Peyer's patch (tissue), 4 donors: ENCODE data around the gene MEF2D. TPM values are rescaled to one million over a fixed set of nuclear protein-coding genes. Genes with fewer than 3 reads are reported as not detected.

Source experiments
- DNase-seq, 3 donors: peaks; one replicate each; pipeline ENCODE4 v3.0.0-alpha.2; 2017 to 2019
- H3K27ac ChIP-seq, 4 donors: fragments of 200-600 bp; sonication (generic); one replicate each; pipeline ENCODE4 v1.5.1; 2016 to 2019
- H3K27me3 ChIP-seq, 2 donors: fragments of 200-600 bp; sonication (generic); one replicate each; pipeline ENCODE4 v1.5.1; 2019
- H3K36me3 ChIP-seq, 3 donors: fragments of 200-600 bp; sonication (generic); one replicate each; pipeline ENCODE4 v1.5.1; 2016 to 2019
- H3K4me1 ChIP-seq, 4 donors: fragments of 200-600 bp; sonication (generic); one replicate each; pipeline ENCODE4 v1.5.1; 2016 to 2019
- H3K4me3 ChIP-seq, 4 donors: fragments of 200-600 bp; sonication (generic); 1 replicate in 3 of 4; 2 replicates in 1 of 4; pipeline ENCODE4 v1.5.1; 2016 to 2019; ENCODE audit warnings: mild to moderate bottlenecking in 1 of 4
- H3K9me3 ChIP-seq, 4 donors: fragments of 200-600 bp; sonication (generic); one replicate each; pipeline ENCODE4 v1.5.1; 2016 to 2019; ENCODE audit warnings: mild to moderate bottlenecking in 1 of 4
- CTCF ChIP-seq, 6 experiments: fragments of 450-650 bp in 4 of 6; fragments of 200-600 bp in 2 of 6; sonication (generic) in 1 of 6; IDR thresholded peaks; one replicate each; pipeline ENCODE4 v1.5.1; 2017 to 2019; ENCODE audit warnings: antibody characterized with exemption in 6 of 6, mild to moderate bottlenecking in 3 of 6, moderate library complexity in 1 of 6
- POLR2A ChIP-seq, 2 donors: fragments of 450-650 bp; IDR thresholded peaks; one replicate each; pipeline ENCODE4 v1.5.1; 2017; ENCODE audit warnings: antibody characterized with exemption in 2 of 2, mild to moderate bottlenecking in 2 of 2, moderate library complexity in 2 of 2
- total RNA-seq, 4 donors: library from RNA; depleted of rRNA; stranded (reverse); fragments of >200 nt; gene quantifications; one replicate each; pipeline ENCODE4 v1.1.0, GENCODE V29; 2016

The MEF2D gene
- total RNA-seq, 4 donors from 2014 or later = 46.8 to 97.4 (median 64.1) TPM

GRCh38 chr1:156464825-156465452 is 35.6 kb downstream of the MEF2D start:
- H3K27me3 ChIP-seq = no peaks in the 10 kb centered on the region
- H3K9me3 ChIP-seq = no peaks in the 10 kb centered on the region
- peaks cover 0 to 55% (median 0%) of the 10 kb centered on the region in 3 donors for H3K36me3 ChIP-seq
- no peak overlapping the region for H3K4me3 ChIP-seq
- H3K4me1 ChIP-seq = peaks cover 0 to 39% (median 0%) of the 10 kb centered on the region in 4 donors
- H3K27ac ChIP-seq = peak overlapping the region in 2 of 4 donors; percentile 52 to 59
- no peak for TF ChIP-seq POLR2A (IDR thresholded peaks at IDR 0.05)
- no peak for TF ChIP-seq CTCF (IDR thresholded peaks at IDR 0.05)
- DNase-seq = no peak

- Histone ChIP-seq H3K27me3 (no peaks in the 10 kb centered on the region), H3K4me3 (no peak overlapping the region), H3K4me1 (peaks cover 0 to 37% (median 0%) of the 10 kb centered on the region in 4 donors), H3K36me3 (peaks cover 0 to 49% (median 0%) of the 10 kb centered on the region in 3 donors), H3K9me3 (no peaks in the 10 kb centered on the region), H3K27ac (peak overlapping the region in 2 of 4 donors; percentile 52 to 59)
- no peak for TF ChIP-seq CTCF (IDR thresholded peaks at IDR 0.05)
- no peak for TF ChIP-seq POLR2A (IDR thresholded peaks at IDR 0.05)
- no peak for DNase-seq
Observed at GRCh38 chr1:156464335-156464734, 36.2 kb downstream of the MEF2D start.

GRCh38 chr1:156463874-156464273 is 36.7 kb downstream of the MEF2D start:
- H3K27ac ChIP-seq = peak overlapping the region in 2 of 4 donors; percentile 39 to 52
- no peaks in the 10 kb centered on the region for H3K27me3 ChIP-seq
- H3K4me3 ChIP-seq = no peak overlapping the region
- no peaks in the 10 kb centered on the region for H3K9me3 ChIP-seq
- peaks cover 0 to 37% (median 0%) of the 10 kb centered on the region in 4 donors for H3K4me1 ChIP-seq
- peaks cover 0 to 44% (median 0%) of the 10 kb centered on the region in 3 donors for H3K36me3 ChIP-seq
- no peak for TF ChIP-seq CTCF (IDR thresholded peaks at IDR 0.05)
- no peak for TF ChIP-seq POLR2A (IDR thresholded peaks at IDR 0.05)
- DNase-seq = no peak

- no peaks in the 10 kb centered on the region for H3K9me3 ChIP-seq
- H3K4me3 ChIP-seq = no peak overlapping the region
- DNase-seq = no peak
- H3K4me1 ChIP-seq = peaks cover 0 to 37% (median 0%) of the 10 kb centered on the region in 4 donors
- no peaks in the 10 kb centered on the region for H3K27me3 ChIP-seq
- no peak for TF ChIP-seq POLR2A (IDR thresholded peaks at IDR 0.05)
- no peak for TF ChIP-seq CTCF (IDR thresholded peaks at IDR 0.05)
- peaks cover 0 to 37% (median 0%) of the 10 kb centered on the region in 3 donors for H3K36me3 ChIP-seq
- H3K27ac ChIP-seq = peak overlapping the region in 2 of 4 donors; percentile 39 to 52
Observed at GRCh38 chr1:156462954-156463795, 37.4 kb downstream of the MEF2D start.

- H3K27ac ChIP-seq = peak overlapping the region in 2 of 4 donors; percentile 28 to 44
- no peak overlapping the region for H3K4me3 ChIP-seq
- peaks cover 0 to 42% (median 4%) of the 10 kb centered on the region in 4 donors for H3K4me1 ChIP-seq
- DNase-seq = peak in 1 of 3 donors; percentile 65
- TF ChIP-seq POLR2A (IDR thresholded peaks at IDR 0.05) (no peak), CTCF (IDR thresholded peaks at IDR 0.05) (no peak)
- no peaks in the 10 kb centered on the region for H3K9me3 ChIP-seq
- H3K36me3 ChIP-seq = peaks cover 0 to 26% (median 0%) of the 10 kb centered on the region in 3 donors
- no peaks in the 10 kb centered on the region for H3K27me3 ChIP-seq
Observed at GRCh38 chr1:156461781-156462647, 38.6 kb downstream of the MEF2D start.
